ENCODE data around the gene FKBP5.

DNA sequence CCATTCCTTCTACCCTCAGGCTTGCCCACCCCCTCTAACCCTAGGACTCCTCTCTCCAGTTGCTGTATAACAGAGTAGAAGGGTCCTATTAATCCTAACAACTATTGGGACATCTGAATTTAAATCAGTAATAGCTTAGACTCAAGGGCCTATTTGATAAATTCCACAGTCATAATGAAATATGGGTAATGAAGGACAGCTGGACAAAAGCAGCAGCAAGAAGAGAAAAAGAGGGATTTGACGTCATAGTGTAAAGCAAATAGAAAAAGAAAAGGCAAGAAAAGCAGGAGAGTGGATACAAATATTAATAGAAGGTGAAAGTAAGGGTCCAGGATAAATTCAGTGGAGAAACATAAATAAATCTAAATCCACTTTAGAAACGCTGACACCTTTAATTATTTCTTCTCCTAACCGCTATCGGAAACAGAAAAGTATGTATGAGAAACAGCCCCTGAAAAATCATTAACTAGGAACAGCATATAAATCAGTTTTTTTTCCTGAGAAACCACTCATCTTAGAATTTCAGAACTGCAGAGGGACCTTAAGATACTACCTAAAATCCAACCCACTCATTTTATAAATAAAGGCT is 12.8 kb downstream of the FKBP5 start:
- TF ChIP-seq POLR2A (IDR thresholded peaks at IDR 0.05; ENCODE audit: low read depth, low read length) (no peak), EZH2 (IDR thresholded peaks at IDR 0.05; ENCODE audit: borderline replicate concordance, low read depth, low read length, severe bottlenecking) (no peak), POLR2AphosphoS5 (IDR thresholded peaks at IDR 0.05; ENCODE audit: insufficient read depth, low read depth, low read length) (no peak), GATA2 (IDR thresholded peaks at IDR 0.05; ENCODE audit: insufficient read depth, insufficient read length, low read depth, low read length) (no peak)
- TF ChIP-seq, protein P1, sequence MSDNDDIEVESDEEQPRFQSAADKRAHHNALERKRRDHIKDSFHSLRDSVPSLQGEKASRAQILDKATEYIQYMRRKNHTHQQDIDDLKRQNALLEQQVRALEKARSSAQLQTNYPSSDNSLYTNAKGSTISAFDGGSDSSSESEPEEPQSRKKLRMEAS (IDR thresholded peaks at IDR 0.05; ENCODE audit: insufficient read depth, insufficient read length) = no peak
- TF ChIP-seq, protein P2, sequence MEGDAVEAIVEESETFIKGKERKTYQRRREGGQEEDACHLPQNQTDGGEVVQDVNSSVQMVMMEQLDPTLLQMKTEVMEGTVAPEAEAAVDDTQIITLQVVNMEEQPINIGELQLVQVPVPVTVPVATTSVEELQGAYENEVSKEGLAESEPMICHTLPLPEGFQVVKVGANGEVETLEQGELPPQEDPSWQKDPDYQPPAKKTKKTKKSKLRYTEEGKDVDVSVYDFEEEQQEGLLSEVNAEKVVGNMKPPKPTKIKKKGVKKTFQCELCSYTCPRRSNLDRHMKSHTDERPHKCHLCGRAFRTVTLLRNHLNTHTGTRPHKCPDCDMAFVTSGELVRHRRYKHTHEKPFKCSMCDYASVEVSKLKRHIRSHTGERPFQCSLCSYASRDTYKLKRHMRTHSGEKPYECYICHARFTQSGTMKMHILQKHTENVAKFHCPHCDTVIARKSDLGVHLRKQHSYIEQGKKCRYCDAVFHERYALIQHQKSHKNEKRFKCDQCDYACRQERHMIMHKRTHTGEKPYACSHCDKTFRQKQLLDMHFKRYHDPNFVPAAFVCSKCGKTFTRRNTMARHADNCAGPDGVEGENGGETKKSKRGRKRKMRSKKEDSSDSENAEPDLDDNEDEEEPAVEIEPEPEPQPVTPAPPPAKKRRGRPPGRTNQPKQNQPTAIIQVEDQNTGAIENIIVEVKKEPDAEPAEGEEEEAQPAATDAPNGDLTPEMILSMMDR (IDR thresholded peaks at IDR 0.05; ENCODE audit: extremely low read depth in 1 of 2, insufficient read depth in 1 of 2, low read depth in 1 of 2, low read length in 2 of 2) = no peak
